Measurements from ENCODE around the gene PCDHA3.
"Not testable (repeated sequence)": the region's sequence is repeated elsewhere in the genome, so short reads cannot be mapped to it uniquely, and the experiment has no call there.

- TF ChIP-seq TAF1 (IDR thresholded peaks at IDR 0.05; ENCODE audit: low read depth); CTCF (IDR thresholded peaks at IDR 0.05; ENCODE audit: poor library complexity, severe bottlenecking): not testable (repeated sequence)
Observed at GRCh38 chr5:140834439-140835008, 33.7 kb downstream of the PCDHA3 start.
